OCI-LY1 (cell line): ENCODE measurements around the gene MMP14.

Experiments
- CTCF ChIP-seq: fragments of 200-600 bp; sonication (generic), shearing (Covaris generic); IDR thresholded peaks from 2 replicates; pipeline ENCODE4 v1.5.1; 2017; ENCODE audit warnings: mild to moderate bottlenecking, antibody characterized with exemption, low read length, moderate library complexity, mixed read lengths
- EZH2 ChIP-seq: fragments of 200-600 bp; sonication (generic), shearing (Covaris generic); IDR thresholded peaks from 2 replicates; pipeline ENCODE4 v1.8.0; 2017; ENCODE audit warnings: borderline replicate concordance, mixed run types, mild to moderate bottlenecking, antibody characterized with exemption, low read length, moderate library complexity, mixed read lengths

- TF ChIP-seq CTCF (no peak), EZH2 (no peak)
Observed at GRCh38 chr14:22803687-22803974, 32.8 kb upstream of the MMP14 start.
